ENCODE measurements around the gene ST13. TPM values are rescaled to one million over a fixed set of nuclear protein-coding genes. Genes with fewer than 3 reads are reported as not detected.

The ST13 gene
- 100 to 1,000 TPM; 194 to 407 TPM for total RNA-seq
- 100 to 1,000 TPM; 289 to 373 TPM for polyA plus RNA-seq (ENCODE audit: insufficient read length in 2 of 2)
- long read RNA-seq, donor 1, transcript ST13-201 (12 exons, 3,595 nt): major isoform, 83 of 132 reads
- long read RNA-seq, donor 1, partial matches to known transcripts: 42 of 132 reads
- long read RNA-seq, donor 1, other reads (novel, unspliced or antisense): 7 of 132 reads
- long read RNA-seq, donor 2, transcript ST13-201 (12 exons, 3,595 nt): major isoform, 38 of 69 reads
- long read RNA-seq, donor 2, partial matches to known transcripts: 31 of 69 reads
- long read RNA-seq, donor 2, other reads (novel, unspliced or antisense): 0 of 69 reads
- long read RNA-seq, donor 3, transcript ST13-201 (12 exons, 3,595 nt): major isoform, 34 of 112 reads
- long read RNA-seq, donor 3, partial matches to known transcripts: 78 of 112 reads
- long read RNA-seq, donor 3, other reads (novel, unspliced or antisense): 0 of 112 reads
- long read RNA-seq, donor 4, transcript ST13-201 (12 exons, 3,595 nt): major isoform, 129 of 284 reads
- long read RNA-seq, donor 4, partial matches to known transcripts: 143 of 284 reads
- long read RNA-seq, donor 4, other reads (novel, unspliced or antisense): 12 of 284 reads

- peak within 1 kb of the TSS; percentile 99 for H3K27ac ChIP-seq (ENCODE audit: low read depth, low read length)
- no peaks in the 10 kb centered on the region for H3K27me3 ChIP-seq (ENCODE audit: control insufficient read depth, insufficient read depth, low read length)
- H3K36me3 ChIP-seq (ENCODE audit: control insufficient read depth, insufficient read depth, low read length): no peaks in the 10 kb centered on the region
- H3K4me3 ChIP-seq (ENCODE audit: low read depth, low read length): peak within 1 kb of the TSS; percentile 82
- peak; percentile 91 to 99 (median 95) for DNase-seq (ENCODE audit: low read depth in 4 of 6, low spot score in 6 of 6)
- WGBS (ENCODE audit: insufficient coverage): under 1% methylated on average over 61 of the region's 63 CpGs
- peaks cover 9% of the 10 kb centered on the region for H3K4me1 ChIP-seq (ENCODE audit: control insufficient read depth, insufficient read depth, low read length)
- H3K9me3 ChIP-seq (ENCODE audit: control insufficient read depth, insufficient read depth, low read length): no peaks in the 10 kb centered on the region
Observed at GRCh38 chr22:40856513-40857308, at the start of gene ST13, which contains the start of gene XPNPEP3. TSS of gene ST13 (minus strand) at chr22:40856639. CDS start at chr22:40856540, 99 bp downstream. TSS of gene XPNPEP3 (plus strand) at chr22:40857148. CDS start at chr22:40857182, 34 bp downstream.

DNA sequence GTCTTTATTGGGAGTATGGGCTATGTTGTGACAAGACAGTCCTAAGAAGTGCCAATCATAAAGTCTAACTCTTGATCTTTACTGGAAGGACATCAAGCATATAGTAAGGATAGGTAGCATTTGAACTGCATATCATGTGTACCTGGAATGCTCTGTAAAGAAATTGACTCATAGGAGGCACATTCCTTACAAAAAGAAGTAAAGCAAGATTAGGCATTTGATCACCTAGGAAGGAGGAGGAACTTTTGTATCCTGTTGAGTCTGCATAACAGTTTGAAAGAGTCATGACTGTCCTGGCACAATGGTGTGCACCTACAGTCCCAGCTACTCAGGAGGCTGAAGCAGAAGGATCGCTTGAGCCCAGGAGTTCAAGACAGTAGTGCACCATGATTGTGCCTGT is 47.7 kb upstream of the ST13 start:
- H3K36me3 ChIP-seq (ENCODE audit: control insufficient read depth, insufficient read depth, low read length): peaks cover 20% of the 10 kb centered on the region
- no peaks in the 10 kb centered on the region for H3K27me3 ChIP-seq (ENCODE audit: control insufficient read depth, insufficient read depth, low read length)
- no peak overlapping the region for H3K27ac ChIP-seq (ENCODE audit: low read depth, low read length)
- no peak for DNase-seq (ENCODE audit: low read depth in 4 of 6, low spot score in 6 of 6)
- WGBS (ENCODE audit: insufficient coverage): 100% methylated on average over 1 of the region's 1 CpG
- no peaks in the 10 kb centered on the region for H3K4me1 ChIP-seq (ENCODE audit: control insufficient read depth, insufficient read depth, low read length)
- H3K4me3 ChIP-seq (ENCODE audit: low read depth, low read length): no peak overlapping the region
- no peaks in the 10 kb centered on the region for H3K9me3 ChIP-seq (ENCODE audit: control insufficient read depth, insufficient read depth, low read length)

DNA sequence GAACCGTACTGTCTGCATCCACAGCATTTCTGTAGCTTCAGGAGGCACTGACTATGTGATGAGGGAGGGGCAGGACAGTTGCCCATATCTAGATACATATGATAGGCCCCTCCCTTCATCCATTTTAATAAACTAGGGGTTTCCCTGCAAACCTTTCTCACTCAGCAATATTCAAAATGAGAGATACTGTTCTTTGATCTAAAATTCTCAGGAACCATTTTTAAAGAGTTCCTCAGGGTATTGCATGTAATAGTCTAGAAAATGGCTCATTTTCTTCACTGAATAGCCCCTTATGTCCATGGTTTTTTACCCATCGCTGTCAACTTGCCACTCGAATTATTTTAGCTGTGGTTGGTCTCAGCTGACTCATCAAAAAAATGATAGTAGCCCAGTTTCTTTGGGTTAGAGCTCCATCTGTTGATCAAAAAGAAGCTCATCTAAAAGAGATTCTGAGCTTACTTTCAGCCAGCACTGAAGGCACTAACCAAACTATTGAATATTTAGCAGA is 42.5 kb upstream of the ST13 start:
- Histone ChIP-seq H3K27ac (ENCODE audit: low read depth, low read length) (no peak overlapping the region), H3K36me3 (ENCODE audit: control insufficient read depth, insufficient read depth, low read length) (no peaks in the 10 kb centered on the region), H3K4me1 (ENCODE audit: control insufficient read depth, insufficient read depth, low read length) (peaks cover 4% of the 10 kb centered on the region), H3K9me3 (ENCODE audit: control insufficient read depth, insufficient read depth, low read length) (no peaks in the 10 kb centered on the region), H3K4me3 (ENCODE audit: low read depth, low read length) (no peak overlapping the region), H3K27me3 (ENCODE audit: control insufficient read depth, insufficient read depth, low read length) (no peaks in the 10 kb centered on the region)
- DNase-seq (ENCODE audit: low read depth in 4 of 6, low spot score in 6 of 6): peak; percentile 26 to 93 (median 48)
- no CpG with 5 or more reads among the region's 3 CpGs for WGBS (ENCODE audit: insufficient coverage)

DNA sequence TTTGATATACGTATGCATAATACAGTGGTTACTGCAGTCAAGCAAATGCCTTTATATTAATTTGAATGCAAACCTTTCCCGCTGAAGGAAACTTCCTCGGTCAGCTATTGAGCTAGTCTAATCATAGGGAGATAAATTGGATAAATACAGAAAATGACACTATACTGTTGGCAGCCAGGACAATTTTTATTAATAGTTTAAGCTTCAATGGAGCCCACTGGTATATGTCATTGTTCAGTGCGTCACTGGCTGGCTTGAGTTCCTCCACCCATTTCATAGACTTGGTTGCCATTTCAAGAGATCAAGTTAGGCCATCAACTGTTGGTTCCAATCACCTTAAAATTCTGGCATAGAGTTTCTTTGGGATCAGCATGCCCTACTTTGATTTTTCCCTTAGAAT is 38.0 kb upstream of the ST13 start:
- H3K27ac ChIP-seq (ENCODE audit: low read depth, low read length): no peak overlapping the region
- peaks cover 9% of the 10 kb centered on the region for H3K36me3 ChIP-seq (ENCODE audit: control insufficient read depth, insufficient read depth, low read length)
- peaks cover 4% of the 10 kb centered on the region for H3K4me1 ChIP-seq (ENCODE audit: control insufficient read depth, insufficient read depth, low read length)
- DNase-seq (ENCODE audit: low read depth in 4 of 6, low spot score in 6 of 6): no peak
- no peaks in the 10 kb centered on the region for H3K9me3 ChIP-seq (ENCODE audit: control insufficient read depth, insufficient read depth, low read length)
- WGBS (ENCODE audit: insufficient coverage): 100% methylated on average over 1 of the region's 4 CpGs
- H3K4me3 ChIP-seq (ENCODE audit: low read depth, low read length): no peak overlapping the region
- no peaks in the 10 kb centered on the region for H3K27me3 ChIP-seq (ENCODE audit: control insufficient read depth, insufficient read depth, low read length)

- no peak for DNase-seq (ENCODE audit: low read depth in 4 of 6, low spot score in 6 of 6)
- Histone ChIP-seq H3K36me3 (ENCODE audit: control insufficient read depth, insufficient read depth, low read length) (peaks cover 23% of the 10 kb centered on the region), H3K4me1 (ENCODE audit: control insufficient read depth, insufficient read depth, low read length) (no peaks in the 10 kb centered on the region), H3K9me3 (ENCODE audit: control insufficient read depth, insufficient read depth, low read length) (no peaks in the 10 kb centered on the region), H3K27ac (ENCODE audit: low read depth, low read length) (no peak overlapping the region), H3K4me3 (ENCODE audit: low read depth, low read length) (no peak overlapping the region), H3K27me3 (ENCODE audit: control insufficient read depth, insufficient read depth, low read length) (no peaks in the 10 kb centered on the region)
- WGBS (ENCODE audit: insufficient coverage): no CpG with 5 or more reads among the region's 3 CpGs
Observed at GRCh38 chr22:40890881-40891280, 34.4 kb upstream of the ST13 start.

- Histone ChIP-seq H3K27ac (ENCODE audit: low read depth, low read length) (no peak overlapping the region), H3K36me3 (ENCODE audit: control insufficient read depth, insufficient read depth, low read length) (peaks cover 29% of the 10 kb centered on the region), H3K4me1 (ENCODE audit: control insufficient read depth, insufficient read depth, low read length) (no peaks in the 10 kb centered on the region), H3K4me3 (ENCODE audit: low read depth, low read length) (no peak overlapping the region), H3K9me3 (ENCODE audit: control insufficient read depth, insufficient read depth, low read length) (no peaks in the 10 kb centered on the region), H3K27me3 (ENCODE audit: control insufficient read depth, insufficient read depth, low read length) (no peaks in the 10 kb centered on the region)
- no peak for DNase-seq (ENCODE audit: low read depth in 4 of 6, low spot score in 6 of 6)
Observed at GRCh38 chr22:40889116-40889515, 32.7 kb upstream of the ST13 start.

DNA sequence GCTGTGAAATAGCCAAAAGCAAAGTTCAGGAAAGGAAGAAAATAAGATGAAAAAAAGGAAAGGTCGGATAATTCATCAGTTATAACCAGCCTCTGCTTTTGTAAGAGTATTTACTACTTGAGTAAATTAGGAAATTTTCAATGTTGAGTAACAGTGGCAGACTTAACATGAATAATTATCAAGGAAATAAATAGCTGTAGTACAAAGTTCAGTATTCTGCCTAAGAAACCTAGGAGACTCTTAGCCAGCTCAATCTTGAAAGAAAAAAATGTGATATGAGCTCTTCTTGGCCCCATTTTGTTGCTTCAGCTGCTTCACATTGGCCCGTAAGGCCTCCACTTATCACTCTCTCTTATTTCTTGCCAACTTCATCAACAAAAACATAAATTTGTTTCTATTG is 22.5 kb upstream of the ST13 start:
- Histone ChIP-seq H3K9me3 (ENCODE audit: control insufficient read depth, insufficient read depth, low read length) (no peaks in the 10 kb centered on the region), H3K27ac (ENCODE audit: low read depth, low read length) (no peak overlapping the region), H3K4me3 (ENCODE audit: low read depth, low read length) (no peak overlapping the region), H3K36me3 (ENCODE audit: control insufficient read depth, insufficient read depth, low read length) (peaks cover 12% of the 10 kb centered on the region), H3K4me1 (ENCODE audit: control insufficient read depth, insufficient read depth, low read length) (no peaks in the 10 kb centered on the region), H3K27me3 (ENCODE audit: control insufficient read depth, insufficient read depth, low read length) (no peaks in the 10 kb centered on the region)
- no peak for DNase-seq (ENCODE audit: low read depth in 4 of 6, low spot score in 6 of 6)
- WGBS (ENCODE audit: insufficient coverage): no CpG with 5 or more reads among the region's 2 CpGs

- Histone ChIP-seq H3K27ac (ENCODE audit: low read depth, low read length) (no peak overlapping the region), H3K36me3 (ENCODE audit: control insufficient read depth, insufficient read depth, low read length) (peaks cover 7% of the 10 kb centered on the region), H3K4me3 (ENCODE audit: low read depth, low read length) (no peak overlapping the region), H3K9me3 (ENCODE audit: control insufficient read depth, insufficient read depth, low read length) (no peaks in the 10 kb centered on the region), H3K4me1 (ENCODE audit: control insufficient read depth, insufficient read depth, low read length) (no peaks in the 10 kb centered on the region), H3K27me3 (ENCODE audit: control insufficient read depth, insufficient read depth, low read length) (no peaks in the 10 kb centered on the region)
- DNase-seq (ENCODE audit: low read depth in 4 of 6, low spot score in 6 of 6): no peak
- no CpG with 5 or more reads among the region's 3 CpGs for WGBS (ENCODE audit: insufficient coverage)
Observed at GRCh38 chr22:40877488-40877887, 21.0 kb upstream of the ST13 start.

DNA sequence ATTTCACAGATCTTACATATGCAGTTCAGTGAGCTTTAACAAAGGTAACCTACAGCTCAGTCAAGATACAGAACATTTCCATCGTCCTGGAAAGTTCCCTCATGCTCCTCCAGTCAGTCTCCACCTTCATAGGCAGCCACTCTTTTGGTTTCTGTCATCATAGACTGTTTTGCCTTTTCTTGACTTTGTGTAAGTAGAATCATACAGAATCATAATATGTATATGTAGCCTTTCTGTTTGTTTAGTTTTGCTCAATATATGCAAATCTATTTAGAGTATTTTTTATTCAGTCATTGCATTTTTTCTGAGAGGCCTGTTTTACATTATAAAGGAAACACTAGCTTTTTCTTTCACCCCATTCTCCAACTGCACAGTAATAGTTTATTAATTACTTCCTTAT is 20.5 kb upstream of the ST13 start:
- no peak overlapping the region for H3K27ac ChIP-seq (ENCODE audit: low read depth, low read length)
- H3K9me3 ChIP-seq (ENCODE audit: control insufficient read depth, insufficient read depth, low read length): no peaks in the 10 kb centered on the region
- DNase-seq (ENCODE audit: low read depth in 4 of 6, low spot score in 6 of 6): no peak
- peaks cover 2% of the 10 kb centered on the region for H3K36me3 ChIP-seq (ENCODE audit: control insufficient read depth, insufficient read depth, low read length)
- H3K4me3 ChIP-seq (ENCODE audit: low read depth, low read length): no peak overlapping the region
- no peaks in the 10 kb centered on the region for H3K4me1 ChIP-seq (ENCODE audit: control insufficient read depth, insufficient read depth, low read length)
- WGBS (ENCODE audit: insufficient coverage): no CpG with 5 or more reads among the region's 1 CpG
- H3K27me3 ChIP-seq (ENCODE audit: control insufficient read depth, insufficient read depth, low read length): no peaks in the 10 kb centered on the region

Data from spinal cord (tissue), 10 donors.